ENCODE data around the gene TOGARAM1.

Gene TOGARAM1

GRCh38 chr14:45082420-45082819 lies 120.4 kb downstream of the TOGARAM1 start:
- no peak overlapping the region for H3K27ac ChIP-seq (ENCODE audit: low read depth, low read length)
- H3K27me3 ChIP-seq (ENCODE audit: control insufficient read depth, insufficient read depth, low read length) = no peaks in the 10 kb centered on the region
- H3K9ac ChIP-seq (ENCODE audit: low read length) = no peak overlapping the region
- H3K36me3 ChIP-seq (ENCODE audit: control insufficient read depth, insufficient read depth, low read length) = no peaks in the 10 kb centered on the region
- H3K4me1 ChIP-seq (ENCODE audit: control insufficient read depth, insufficient read depth, low read length) = peaks cover 8% of the 10 kb centered on the region
- no peak overlapping the region for H3K4me3 ChIP-seq (ENCODE audit: low read length)

GRCh38 chr14:45083617-45083975 lies 121.6 kb downstream of the TOGARAM1 start:
- H3K27ac ChIP-seq (ENCODE audit: low read depth, low read length) = no peak overlapping the region
- H3K36me3 ChIP-seq (ENCODE audit: control insufficient read depth, insufficient read depth, low read length) = no peaks in the 10 kb centered on the region
- H3K4me3 ChIP-seq (ENCODE audit: low read length) = peak overlapping the region; percentile 77
- peak overlapping the region; percentile 67 for H3K9ac ChIP-seq (ENCODE audit: low read length)
- no peaks in the 10 kb centered on the region for H3K27me3 ChIP-seq (ENCODE audit: control insufficient read depth, insufficient read depth, low read length)
- peaks cover 8% of the 10 kb centered on the region for H3K4me1 ChIP-seq (ENCODE audit: control insufficient read depth, insufficient read depth, low read length)

- Histone ChIP-seq H3K36me3 (ENCODE audit: control insufficient read depth, insufficient read depth, low read length) (no peaks in the 10 kb centered on the region), H3K27ac (ENCODE audit: low read depth, low read length) (peak within 1 kb of the TSS; percentile 86), H3K4me3 (ENCODE audit: low read length) (peak within 1 kb of the TSS; percentile 77), H3K9ac (ENCODE audit: low read length) (peak within 1 kb of the TSS; percentile 74), H3K27me3 (ENCODE audit: control insufficient read depth, insufficient read depth, low read length) (no peaks in the 10 kb centered on the region), H3K4me1 (ENCODE audit: control insufficient read depth, insufficient read depth, low read length) (peaks cover 8% of the 10 kb centered on the region)
Measured at GRCh38 chr14:45083976-45084722, 122.2 kb downstream of the TOGARAM1 start, which contains the start of gene PRPF39. TSS of gene PRPF39 (plus strand) at chr14:45084116. CDS start at chr14:45095240, 11,124 bp downstream.

- Histone ChIP-seq H3K9ac (ENCODE audit: low read length) (no peak overlapping the region), H3K4me1 (ENCODE audit: control insufficient read depth, insufficient read depth, low read length) (peaks cover 8% of the 10 kb centered on the region), H3K27me3 (ENCODE audit: control insufficient read depth, insufficient read depth, low read length) (no peaks in the 10 kb centered on the region), H3K36me3 (ENCODE audit: control insufficient read depth, insufficient read depth, low read length) (no peaks in the 10 kb centered on the region), H3K27ac (ENCODE audit: low read depth, low read length) (no peak overlapping the region), H3K4me3 (ENCODE audit: low read length) (peak overlapping the region; percentile 77)
Measured at GRCh38 chr14:45084946-45085346, 123.0 kb downstream of the TOGARAM1 start.

DNA sequence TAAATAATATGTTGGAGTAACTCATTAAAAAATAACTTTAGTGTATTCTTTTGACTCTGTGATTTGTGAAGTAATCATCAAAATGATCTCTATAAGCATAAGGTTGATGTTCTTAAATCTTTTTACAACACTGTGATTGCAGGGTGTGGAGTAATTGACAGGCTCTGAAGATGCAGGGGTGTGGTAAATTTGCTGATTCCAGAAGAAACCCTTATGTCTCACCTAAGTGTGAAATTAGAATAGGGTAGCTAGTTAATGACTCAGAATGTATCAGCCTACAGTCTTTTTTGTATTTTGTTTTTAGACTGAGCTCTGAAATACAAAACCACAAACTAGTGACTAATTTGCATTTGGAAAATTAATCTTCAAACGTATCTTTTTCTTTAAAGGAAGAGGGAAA lies 127.8 kb downstream of the TOGARAM1 start:
- no peak overlapping the region for H3K27ac ChIP-seq (ENCODE audit: low read depth, low read length)
- H3K4me1 ChIP-seq (ENCODE audit: control insufficient read depth, insufficient read depth, low read length) = peaks cover 8% of the 10 kb centered on the region
- no peak overlapping the region for H3K4me3 ChIP-seq (ENCODE audit: low read length)
- H3K9ac ChIP-seq (ENCODE audit: low read length) = no peak overlapping the region
- no peaks in the 10 kb centered on the region for H3K36me3 ChIP-seq (ENCODE audit: control insufficient read depth, insufficient read depth, low read length)
- H3K27me3 ChIP-seq (ENCODE audit: control insufficient read depth, insufficient read depth, low read length) = no peaks in the 10 kb centered on the region

GRCh38 chr14:45091710-45092109 lies 129.7 kb downstream of the TOGARAM1 start:
- Histone ChIP-seq H3K27ac (ENCODE audit: low read depth, low read length) (no peak overlapping the region), H3K36me3 (ENCODE audit: control insufficient read depth, insufficient read depth, low read length) (peaks cover 6% of the 10 kb centered on the region), H3K27me3 (ENCODE audit: control insufficient read depth, insufficient read depth, low read length) (no peaks in the 10 kb centered on the region), H3K4me3 (ENCODE audit: low read length) (no peak overlapping the region), H3K4me1 (ENCODE audit: control insufficient read depth, insufficient read depth, low read length) (no peaks in the 10 kb centered on the region), H3K9ac (ENCODE audit: low read length) (no peak overlapping the region)

DNA sequence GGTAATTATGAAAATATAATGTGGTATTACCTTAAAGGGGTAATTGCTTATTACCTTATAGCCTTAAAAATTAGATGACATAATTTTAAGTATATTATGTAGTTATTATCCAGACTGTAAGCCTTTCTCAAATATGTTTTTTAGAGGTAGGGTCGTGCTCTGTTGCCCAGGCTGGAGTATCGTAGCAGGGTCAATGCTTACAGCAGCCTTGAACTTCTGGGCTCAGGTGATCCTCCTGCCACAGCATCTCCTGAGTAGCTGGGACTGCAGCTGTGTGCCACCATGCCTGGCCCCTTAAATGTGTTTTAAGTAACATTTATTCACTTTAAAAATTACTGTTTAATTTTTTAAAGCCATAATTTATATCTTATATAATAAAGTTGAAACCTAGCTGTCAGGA lies 132.3 kb downstream of the TOGARAM1 start:
- Histone ChIP-seq H3K27ac (ENCODE audit: low read depth, low read length) (no peak overlapping the region), H3K27me3 (ENCODE audit: control insufficient read depth, insufficient read depth, low read length) (no peaks in the 10 kb centered on the region), H3K4me3 (ENCODE audit: low read length) (no peak overlapping the region), H3K9ac (ENCODE audit: low read length) (no peak overlapping the region), H3K4me1 (ENCODE audit: control insufficient read depth, insufficient read depth, low read length) (no peaks in the 10 kb centered on the region), H3K36me3 (ENCODE audit: control insufficient read depth, insufficient read depth, low read length) (peaks cover 6% of the 10 kb centered on the region)

GRCh38 chr14:45095143-45095542 lies 133.2 kb downstream of the TOGARAM1 start:
- H3K4me1 ChIP-seq (ENCODE audit: control insufficient read depth, insufficient read depth, low read length) = no peaks in the 10 kb centered on the region
- no peak overlapping the region for H3K9ac ChIP-seq (ENCODE audit: low read length)
- H3K27ac ChIP-seq (ENCODE audit: low read depth, low read length) = no peak overlapping the region
- no peaks in the 10 kb centered on the region for H3K27me3 ChIP-seq (ENCODE audit: control insufficient read depth, insufficient read depth, low read length)
- H3K36me3 ChIP-seq (ENCODE audit: control insufficient read depth, insufficient read depth, low read length) = peaks cover 6% of the 10 kb centered on the region
- no peak overlapping the region for H3K4me3 ChIP-seq (ENCODE audit: low read length)

DNA sequence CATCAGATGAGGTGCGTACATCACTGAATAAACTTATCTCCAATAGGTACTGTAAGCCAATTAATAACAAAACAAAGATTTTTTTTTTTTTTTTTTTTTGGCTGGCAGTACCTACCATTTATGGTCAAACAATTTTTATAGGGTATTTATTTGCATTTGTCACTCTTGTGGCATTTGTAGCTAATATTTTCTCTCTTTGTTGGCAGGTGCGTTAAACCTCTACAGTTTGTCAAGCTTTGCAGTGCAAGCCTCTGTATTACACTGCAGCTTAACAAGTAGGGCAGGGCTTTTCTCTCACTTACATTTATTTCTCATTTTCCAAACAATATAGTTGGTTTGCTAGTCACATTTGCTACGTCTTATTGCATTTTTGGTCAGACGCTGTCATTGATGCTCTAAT lies 134.2 kb downstream of the TOGARAM1 start:
- no peak overlapping the region for H3K4me3 ChIP-seq (ENCODE audit: low read length)
- no peak overlapping the region for H3K9ac ChIP-seq (ENCODE audit: low read length)
- no peak overlapping the region for H3K27ac ChIP-seq (ENCODE audit: low read depth, low read length)
- no peaks in the 10 kb centered on the region for H3K27me3 ChIP-seq (ENCODE audit: control insufficient read depth, insufficient read depth, low read length)
- H3K36me3 ChIP-seq (ENCODE audit: control insufficient read depth, insufficient read depth, low read length) = peaks cover 6% of the 10 kb centered on the region
- no peaks in the 10 kb centered on the region for H3K4me1 ChIP-seq (ENCODE audit: control insufficient read depth, insufficient read depth, low read length)

DNA sequence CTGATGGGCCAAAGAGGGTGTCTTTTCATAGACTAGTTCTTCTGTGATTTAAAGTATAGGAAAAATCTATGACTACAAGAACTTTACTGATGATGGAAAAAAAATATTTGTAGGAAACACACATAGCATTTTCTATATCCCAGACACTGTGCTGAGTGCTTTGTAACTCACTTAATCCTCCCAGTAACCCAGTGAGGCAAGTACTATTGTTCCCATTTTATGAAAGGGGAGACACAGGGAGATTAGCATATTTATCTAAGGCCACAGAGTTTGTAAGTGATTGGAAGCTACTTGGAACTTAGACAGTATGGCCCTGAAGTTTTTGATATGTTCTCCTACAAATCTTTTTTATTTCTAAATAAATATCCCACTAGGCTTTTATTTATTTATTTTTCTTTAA lies 141.8 kb downstream of the TOGARAM1 start:
- Histone ChIP-seq H3K27me3 (ENCODE audit: control insufficient read depth, insufficient read depth, low read length) (no peaks in the 10 kb centered on the region), H3K9ac (ENCODE audit: low read length) (no peak overlapping the region), H3K27ac (ENCODE audit: low read depth, low read length) (no peak overlapping the region), H3K4me3 (ENCODE audit: low read length) (no peak overlapping the region), H3K36me3 (ENCODE audit: control insufficient read depth, insufficient read depth, low read length) (peaks cover 9% of the 10 kb centered on the region), H3K4me1 (ENCODE audit: control insufficient read depth, insufficient read depth, low read length) (no peaks in the 10 kb centered on the region)

DNA sequence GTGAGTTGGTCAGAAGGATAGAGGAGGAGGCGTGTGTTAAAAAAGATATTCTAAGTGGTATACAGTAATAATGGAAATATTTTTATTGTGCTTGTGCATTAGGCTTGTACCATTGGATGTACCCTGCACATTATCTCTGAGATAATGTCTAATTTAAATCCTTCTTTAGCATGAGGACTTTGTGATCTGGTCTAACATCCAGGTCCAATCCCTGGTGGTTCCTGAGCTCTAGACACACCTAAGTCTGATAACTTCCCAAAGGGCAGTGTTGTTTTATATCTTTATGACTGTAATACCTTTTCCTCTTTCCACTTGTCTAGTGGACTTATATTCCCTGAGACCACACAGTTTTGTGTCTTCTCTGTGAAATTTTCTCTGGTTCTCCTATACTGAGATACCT lies 142.6 kb downstream of the TOGARAM1 start:
- Histone ChIP-seq H3K27ac (ENCODE audit: low read depth, low read length) (no peak overlapping the region), H3K36me3 (ENCODE audit: control insufficient read depth, insufficient read depth, low read length) (peaks cover 9% of the 10 kb centered on the region), H3K4me1 (ENCODE audit: control insufficient read depth, insufficient read depth, low read length) (no peaks in the 10 kb centered on the region), H3K27me3 (ENCODE audit: control insufficient read depth, insufficient read depth, low read length) (no peaks in the 10 kb centered on the region), H3K4me3 (ENCODE audit: low read length) (no peak overlapping the region), H3K9ac (ENCODE audit: low read length) (no peak overlapping the region)

GRCh38 chr14:45112896-45113781 lies 151.1 kb downstream of the TOGARAM1 start:
- Histone ChIP-seq H3K27ac (ENCODE audit: low read depth, low read length) (no peak overlapping the region), H3K27me3 (ENCODE audit: control insufficient read depth, insufficient read depth, low read length) (no peaks in the 10 kb centered on the region), H3K4me1 (ENCODE audit: control insufficient read depth, insufficient read depth, low read length) (no peaks in the 10 kb centered on the region), H3K4me3 (ENCODE audit: low read length) (no peak overlapping the region), H3K9ac (ENCODE audit: low read length) (no peak overlapping the region), H3K36me3 (ENCODE audit: control insufficient read depth, insufficient read depth, low read length) (peaks cover 11% of the 10 kb centered on the region)
